Measurements from ENCODE around the gene SPAG9. TPM values are rescaled to one million over a fixed set of nuclear protein-coding genes. Genes with fewer than 3 reads are reported as not detected.

SPAG9 gene
- total and polyA plus RNA-seq, 2 donors from 2014 or later, result 15.4 to 93.3 TPM

GRCh38 chr17:51029142-51029541 lies 91.5 kb downstream of the SPAG9 start:
- H3K27ac ChIP-seq (ENCODE audit: low read depth in 2 of 2, low read length in 2 of 2), result peak overlapping the region in 1 of 2 donors; percentile 71
- no peak for FAIRE-seq
- no peak for TF ChIP-seq CTCF (IDR thresholded peaks at IDR 0.05; ENCODE audit: borderline replicate concordance, extremely low read depth, insufficient read depth)
- H3K36me3 ChIP-seq (ENCODE audit: control insufficient read depth in 2 of 3, insufficient read depth in 3 of 3, low read length in 3 of 3), result no peaks in the 10 kb centered on the region
- no peaks in the 10 kb centered on the region for H3K9me3 ChIP-seq (ENCODE audit: control insufficient read depth in 2 of 3, insufficient read depth in 1 of 3, low read length in 3 of 3)
- H3K4me1 ChIP-seq (ENCODE audit: control insufficient read depth in 2 of 3, insufficient read depth in 2 of 3, low read depth in 1 of 3, low read length in 3 of 3), result peaks cover 0 to 6% (median 0%) of the 10 kb centered on the region in 3 donors
- H3K4me3 ChIP-seq (ENCODE audit: low read length in 3 of 3), result peak overlapping the region in 1 of 3 donors; percentile 31
- intact Hi-C loops (cut with DNase I), result no loop called here
- no peaks in the 10 kb centered on the region for H3K27me3 ChIP-seq (ENCODE audit: control insufficient read depth, insufficient read depth, low read length)
- DNase-seq, result no peak
- no peak overlapping the region for H3K9ac ChIP-seq (ENCODE audit: low read length in 3 of 3)

DNA sequence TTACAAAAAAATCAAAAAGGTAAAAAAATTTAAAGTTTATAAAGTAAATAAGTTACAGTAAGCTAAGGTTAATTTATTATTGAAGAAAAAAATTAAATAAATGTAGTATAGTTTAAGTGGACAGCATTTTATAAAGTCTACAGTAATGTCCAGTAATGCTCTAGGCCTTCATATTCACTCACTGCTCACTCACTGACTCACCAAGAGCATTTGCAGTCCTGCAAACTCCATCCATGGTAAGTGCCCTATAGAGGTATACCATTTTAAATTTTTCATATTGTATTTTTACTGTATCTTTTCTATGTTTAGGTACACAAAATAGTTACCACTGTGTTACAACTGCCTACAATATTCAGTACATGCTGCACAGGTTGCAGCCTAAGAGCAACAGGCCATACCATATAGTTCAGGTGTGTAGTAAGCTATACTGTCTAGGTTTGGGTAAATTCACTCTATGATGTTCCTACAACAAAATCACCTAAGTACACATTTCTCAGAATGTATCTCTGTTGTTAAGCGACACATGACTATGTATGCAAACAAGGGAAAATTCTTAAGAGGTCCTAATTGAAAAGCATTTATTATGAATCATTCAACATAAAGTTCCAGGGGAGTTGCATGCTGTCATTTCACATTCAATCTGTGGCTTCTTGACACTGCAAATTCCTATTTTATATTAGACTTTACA lies 92.3 kb downstream of the SPAG9 start:
- H3K4me3 ChIP-seq (ENCODE audit: low read length in 3 of 3), result no peak overlapping the region
- peaks cover 0 to 6% (median 0%) of the 10 kb centered on the region in 3 donors for H3K4me1 ChIP-seq (ENCODE audit: control insufficient read depth in 2 of 3, insufficient read depth in 2 of 3, low read depth in 1 of 3, low read length in 3 of 3)
- H3K27me3 ChIP-seq (ENCODE audit: control insufficient read depth, insufficient read depth, low read length), result no peaks in the 10 kb centered on the region
- intact Hi-C loops (cut with DNase I), result no loop called here
- H3K36me3 ChIP-seq (ENCODE audit: control insufficient read depth in 2 of 3, insufficient read depth in 3 of 3, low read length in 3 of 3), result no peaks in the 10 kb centered on the region
- H3K27ac ChIP-seq (ENCODE audit: low read depth in 2 of 2, low read length in 2 of 2), result no peak overlapping the region
- H3K9ac ChIP-seq (ENCODE audit: low read length in 3 of 3), result no peak overlapping the region
- DNase-seq (no peak), FAIRE-seq (no peak)
- no peak for TF ChIP-seq CTCF (IDR thresholded peaks at IDR 0.05; ENCODE audit: borderline replicate concordance, extremely low read depth, insufficient read depth)
- H3K9me3 ChIP-seq (ENCODE audit: control insufficient read depth in 2 of 3, insufficient read depth in 1 of 3, low read length in 3 of 3), result no peaks in the 10 kb centered on the region

DNA sequence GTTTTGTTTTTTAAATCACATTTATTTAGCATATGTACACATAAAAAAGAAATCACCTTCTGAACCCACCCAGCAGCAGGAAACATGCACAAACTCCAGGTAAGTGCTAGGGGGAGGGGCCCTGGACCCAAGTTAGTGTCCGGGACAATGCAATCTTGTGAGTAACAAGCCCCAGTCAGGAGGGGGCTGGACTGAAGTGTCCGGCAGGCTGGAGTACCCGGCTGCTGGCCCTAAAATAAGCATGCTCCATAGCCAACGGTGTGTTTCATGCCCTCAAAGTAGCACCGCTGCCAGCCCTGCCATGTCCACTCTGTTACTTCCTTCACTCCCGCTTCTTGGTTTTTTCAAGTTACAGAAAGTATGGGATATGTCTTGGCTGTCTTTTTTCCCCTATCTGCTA lies 102.1 kb downstream of the SPAG9 start:
- FAIRE-seq, result no peak
- H3K27ac ChIP-seq (ENCODE audit: low read depth in 2 of 2, low read length in 2 of 2), result no peak overlapping the region

More for the DNA sequence above, 102.1 kb downstream of the SPAG9 start:
- Histone ChIP-seq H3K9ac (ENCODE audit: low read length in 3 of 3) (no peak overlapping the region), H3K36me3 (ENCODE audit: control insufficient read depth in 2 of 3, insufficient read depth in 3 of 3, low read length in 3 of 3) (peaks cover 2 to 15% (median 13%) of the 10 kb centered on the region in 3 donors), H3K27me3 (ENCODE audit: control insufficient read depth, insufficient read depth, low read length) (no peaks in the 10 kb centered on the region), H3K4me1 (ENCODE audit: control insufficient read depth in 2 of 3, insufficient read depth in 2 of 3, low read depth in 1 of 3, low read length in 3 of 3) (peaks cover 0 to 2% (median 0%) of the 10 kb centered on the region in 3 donors), H3K9me3 (ENCODE audit: control insufficient read depth in 2 of 3, insufficient read depth in 1 of 3, low read length in 3 of 3) (no peaks in the 10 kb centered on the region), H3K4me3 (ENCODE audit: low read length in 3 of 3) (no peak overlapping the region)
- TF ChIP-seq CTCF (IDR thresholded peaks at IDR 0.05; ENCODE audit: borderline replicate concordance, extremely low read depth, insufficient read depth), result no peak
- intact Hi-C loops (cut with DNase I), result no loop called here
- DNase-seq, result no peak
